ENCODE results near the gene DIAPH2. TPM values are rescaled to one million over a fixed set of nuclear protein-coding genes. Genes with fewer than 3 reads are reported as not detected.

DIAPH2 gene
- total and polyA plus RNA-seq, 2 donors (not counting 1 experiment from before 2014, with no cell fraction given): 16.8 to 18.5 TPM

GRCh38 chrX:97401586-97402136 is 717.0 kb downstream of the DIAPH2 start:
- Histone ChIP-seq H3K9me3 (ENCODE audit: control insufficient read depth, insufficient read depth, low read depth, low read length) (no peaks in the 10 kb centered on the region), H3K4me2 (ENCODE audit: extremely low read depth, insufficient read depth, low read length) (no peak overlapping the region), H3K4me1 (ENCODE audit: control insufficient read depth, extremely low read depth, insufficient read depth, low read length) (peaks cover 2% of the 10 kb centered on the region), H3K27ac (ENCODE audit: insufficient read depth, low read length) (no peak overlapping the region), H3K4me3 (replicated peaks in 1 of 4; ENCODE audit: control extremely low read depth in 1 of 4, insufficient read depth in 1 of 4, low read depth in 3 of 4, low read length in 4 of 4) (no peak overlapping the region), H3K9ac (ENCODE audit: insufficient read depth, low read length) (no peak overlapping the region), H4K20me1 (ENCODE audit: control insufficient read depth, extremely low read depth, insufficient read depth, low read length) (no peaks in the 10 kb centered on the region), H3K79me2 (ENCODE audit: control insufficient read depth, insufficient read depth, low read length) (no peaks in the 10 kb centered on the region), H3K36me3 (ENCODE audit: control insufficient read depth, insufficient read depth, low read length) (no peaks in the 10 kb centered on the region), H2AFZ (ENCODE audit: low read length) (no peak overlapping the region), H3K27me3 (ENCODE audit: control insufficient read depth, insufficient read depth, low read length) (no peaks in the 10 kb centered on the region)
- DNase-seq (ENCODE audit: low read depth in 2 of 2): no peak
- TF ChIP-seq CTCF (conservative IDR thresholded peaks at IDR 0.05 in 1 of 2, IDR thresholded peaks at IDR 0.05 in 1 of 2; ENCODE audit: low read depth in 1 of 2, low read length in 2 of 2) (no peak), EZH2 (IDR thresholded peaks at IDR 0.05; ENCODE audit: low read length, missing control alignments) (no peak)

- TF ChIP-seq EZH2 (IDR thresholded peaks at IDR 0.05; ENCODE audit: low read length, missing control alignments) (no peak), CTCF (conservative IDR thresholded peaks at IDR 0.05 in 1 of 2, IDR thresholded peaks at IDR 0.05 in 1 of 2; ENCODE audit: low read depth in 1 of 2, low read length in 2 of 2) (no peak)
- no peak overlapping the region for H3K9ac ChIP-seq (ENCODE audit: insufficient read depth, low read length)
- no peaks in the 10 kb centered on the region for H3K9me3 ChIP-seq (ENCODE audit: control insufficient read depth, insufficient read depth, low read depth, low read length)
- no peak overlapping the region for H3K4me2 ChIP-seq (ENCODE audit: extremely low read depth, insufficient read depth, low read length)
- H3K36me3 ChIP-seq (ENCODE audit: control insufficient read depth, insufficient read depth, low read length): no peaks in the 10 kb centered on the region
- H3K27me3 ChIP-seq (ENCODE audit: control insufficient read depth, insufficient read depth, low read length): no peaks in the 10 kb centered on the region
- H3K27ac ChIP-seq (ENCODE audit: insufficient read depth, low read length): no peak overlapping the region
- H4K20me1 ChIP-seq (ENCODE audit: control insufficient read depth, extremely low read depth, insufficient read depth, low read length): no peaks in the 10 kb centered on the region
- DNase-seq (ENCODE audit: low read depth in 2 of 2): peak in 1 of 2 donors; percentile 17
- no peak overlapping the region for H3K4me3 ChIP-seq (replicated peaks in 1 of 4; ENCODE audit: control extremely low read depth in 1 of 4, insufficient read depth in 1 of 4, low read depth in 3 of 4, low read length in 4 of 4)
- H3K4me1 ChIP-seq (ENCODE audit: control insufficient read depth, extremely low read depth, insufficient read depth, low read length): peaks cover 2% of the 10 kb centered on the region
- H2AFZ ChIP-seq (ENCODE audit: low read length): no peak overlapping the region
- no peaks in the 10 kb centered on the region for H3K79me2 ChIP-seq (ENCODE audit: control insufficient read depth, insufficient read depth, low read length)
Measured at GRCh38 chrX:97402333-97402732, 717.7 kb downstream of the DIAPH2 start.

- no peaks in the 10 kb centered on the region for H3K36me3 ChIP-seq (ENCODE audit: control insufficient read depth, insufficient read depth, low read length)
- no peak overlapping the region for H3K4me2 ChIP-seq (ENCODE audit: extremely low read depth, insufficient read depth, low read length)
- no peak overlapping the region for H3K4me3 ChIP-seq (replicated peaks in 1 of 4; ENCODE audit: control extremely low read depth in 1 of 4, insufficient read depth in 1 of 4, low read depth in 3 of 4, low read length in 4 of 4)
- no peak for TF ChIP-seq EZH2 (IDR thresholded peaks at IDR 0.05; ENCODE audit: low read length, missing control alignments)
- no peak for TF ChIP-seq CTCF (conservative IDR thresholded peaks at IDR 0.05 in 1 of 2, IDR thresholded peaks at IDR 0.05 in 1 of 2; ENCODE audit: low read depth in 1 of 2, low read length in 2 of 2)
- H3K9me3 ChIP-seq (ENCODE audit: control insufficient read depth, insufficient read depth, low read depth, low read length): no peaks in the 10 kb centered on the region
- H3K79me2 ChIP-seq (ENCODE audit: control insufficient read depth, insufficient read depth, low read length): no peaks in the 10 kb centered on the region
- no peak overlapping the region for H2AFZ ChIP-seq (ENCODE audit: low read length)
- no peaks in the 10 kb centered on the region for H4K20me1 ChIP-seq (ENCODE audit: control insufficient read depth, extremely low read depth, insufficient read depth, low read length)
- no peak overlapping the region for H3K9ac ChIP-seq (ENCODE audit: insufficient read depth, low read length)
- no peak overlapping the region for H3K27ac ChIP-seq (ENCODE audit: insufficient read depth, low read length)
- no peak for DNase-seq (ENCODE audit: low read depth in 2 of 2)
- no peaks in the 10 kb centered on the region for H3K27me3 ChIP-seq (ENCODE audit: control insufficient read depth, insufficient read depth, low read length)
- H3K4me1 ChIP-seq (ENCODE audit: control insufficient read depth, extremely low read depth, insufficient read depth, low read length): peaks cover 2% of the 10 kb centered on the region
Measured at GRCh38 chrX:97402903-97403302, 718.3 kb downstream of the DIAPH2 start.

All from fibroblast of lung (primary cell).